Panc1 (cell line): ENCODE data around the gene POTEH.
"Not testable (repeated sequence)": the region's sequence is repeated elsewhere in the genome, so short reads cannot be mapped to it uniquely, and the experiment has no call there.

Source experiments
- POLR2AphosphoS5 ChIP-seq: IDR thresholded peaks from 2 replicates; pipeline ENCODE4 v1.6.1; 2012; ENCODE audit warnings: mild to moderate bottlenecking, low read depth, low read length, moderate library complexity
- SIN3A ChIP-seq: IDR thresholded peaks from 2 replicates; pipeline ENCODE4 v1.6.1; 2012; ENCODE audit warnings: low read depth, mild to moderate bottlenecking, low read length, moderate library complexity, borderline replicate concordance; ENCODE audit not compliant: insufficient read depth
- TF ChIP-seq, protein P1 (sequence below): fragments of 450-650 bp; IDR thresholded peaks from 2 replicates; pipeline ENCODE4 v1.5.1; 2017; ENCODE audit warnings: mild to moderate bottlenecking

DNA sequence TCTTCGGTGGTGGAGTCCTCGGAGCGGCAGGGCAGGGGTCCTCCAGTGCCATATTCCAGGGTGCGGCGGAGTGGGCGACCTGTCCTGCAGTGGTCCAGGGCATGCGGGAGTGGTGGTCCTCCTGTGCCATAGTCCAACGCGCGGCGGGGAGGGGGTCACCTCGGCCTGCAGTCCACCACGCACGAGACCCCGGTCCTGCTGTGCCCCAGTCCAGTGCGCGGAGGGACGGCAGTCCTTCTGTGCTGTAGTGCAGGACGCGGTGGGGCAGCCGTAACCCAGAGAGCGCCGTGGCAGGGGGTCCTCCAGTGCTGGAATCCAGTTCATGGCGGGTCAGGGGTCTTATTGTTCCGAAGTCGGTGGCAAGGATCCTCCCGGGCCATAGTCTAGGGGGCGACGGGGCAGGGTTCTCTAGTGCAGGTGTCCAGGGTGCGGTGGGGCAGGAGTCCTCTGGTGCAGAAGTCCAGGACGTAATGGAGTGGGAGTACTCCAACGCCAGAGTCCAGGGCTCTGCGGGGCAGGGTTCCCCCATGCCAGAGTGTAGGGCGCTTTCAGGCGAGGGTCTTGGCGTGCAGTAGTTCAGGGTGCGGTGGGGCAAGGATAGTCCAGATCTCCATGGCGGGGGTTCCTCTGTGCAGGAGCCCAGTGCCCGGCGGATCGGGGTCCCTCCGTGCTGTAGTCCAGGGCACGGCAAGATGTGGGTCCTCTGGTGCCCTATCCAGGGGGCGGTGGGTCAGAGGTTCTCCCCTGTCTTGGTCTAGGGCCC is 70.7 kb downstream of the POTEH start:
- TF ChIP-seq SIN3A, POLR2AphosphoS5: not testable (repeated sequence)
- TF ChIP-seq, protein P1, sequence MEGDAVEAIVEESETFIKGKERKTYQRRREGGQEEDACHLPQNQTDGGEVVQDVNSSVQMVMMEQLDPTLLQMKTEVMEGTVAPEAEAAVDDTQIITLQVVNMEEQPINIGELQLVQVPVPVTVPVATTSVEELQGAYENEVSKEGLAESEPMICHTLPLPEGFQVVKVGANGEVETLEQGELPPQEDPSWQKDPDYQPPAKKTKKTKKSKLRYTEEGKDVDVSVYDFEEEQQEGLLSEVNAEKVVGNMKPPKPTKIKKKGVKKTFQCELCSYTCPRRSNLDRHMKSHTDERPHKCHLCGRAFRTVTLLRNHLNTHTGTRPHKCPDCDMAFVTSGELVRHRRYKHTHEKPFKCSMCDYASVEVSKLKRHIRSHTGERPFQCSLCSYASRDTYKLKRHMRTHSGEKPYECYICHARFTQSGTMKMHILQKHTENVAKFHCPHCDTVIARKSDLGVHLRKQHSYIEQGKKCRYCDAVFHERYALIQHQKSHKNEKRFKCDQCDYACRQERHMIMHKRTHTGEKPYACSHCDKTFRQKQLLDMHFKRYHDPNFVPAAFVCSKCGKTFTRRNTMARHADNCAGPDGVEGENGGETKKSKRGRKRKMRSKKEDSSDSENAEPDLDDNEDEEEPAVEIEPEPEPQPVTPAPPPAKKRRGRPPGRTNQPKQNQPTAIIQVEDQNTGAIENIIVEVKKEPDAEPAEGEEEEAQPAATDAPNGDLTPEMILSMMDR = not testable (repeated sequence)
